ENCODE measurements around the gene TPM2.

GRCh38 chr9:35728041-35728971 is 38.6 kb upstream of the TPM2 start:
- no peak for TF ChIP-seq CTCF (IDR thresholded peaks at IDR 0.05; ENCODE audit: low read depth, low read length)
- TF ChIP-seq EZH2phosphoT487 (IDR thresholded peaks at IDR 0.05; ENCODE audit: low read depth) = no peak

Measured in OCI-LY3 (cell line).